H7 (cell line): ENCODE data around the gene BMERB1. TPM values are rescaled to one million over a fixed set of nuclear protein-coding genes. Genes with fewer than 3 reads are reported as not detected.

Experiments used
- DNase-seq: peaks from one replicate; pipeline ENCODE4 v3.0.0; 2012
- H3K27me3 ChIP-seq: 2 replicates; pipeline ENCODE4 v1.6.0; 2011; ENCODE audit warnings: mild to moderate bottlenecking, low read length; ENCODE audit not compliant: control insufficient read depth, insufficient read depth
- H3K36me3 ChIP-seq: replicated peaks from 2 replicates; pipeline ENCODE4 v1.5.1; 2011; ENCODE audit warnings: low read length; ENCODE audit not compliant: control insufficient read depth, insufficient read depth
- H3K4me3 ChIP-seq: 2 replicates; pipeline ENCODE4 v1.5.1; 2011; ENCODE audit warnings: low read depth, mild to moderate bottlenecking, control low read depth, low read length, moderate library complexity; ENCODE audit not compliant: insufficient read depth
- total RNA-seq: library from RNA; depleted of rRNA; stranded (reverse); fragments of >200 nt; shearing (Covaris generic); gene quantifications from 2 replicates; pipeline ENCODE4 v1.2.3, GENCODE V29; 2014

Gene BMERB1
- total RNA-seq, 1 experiment from 2014 or later = 7.8 TPM

- H3K4me3 ChIP-seq = no peak overlapping the region
- H3K27me3 ChIP-seq = no peaks in the 10 kb centered on the region
- H3K36me3 ChIP-seq = no peaks in the 10 kb centered on the region; the same call in 1 of the 2 replicates
- DNase-seq = no peak
These were observed 53.2 kb downstream of the BMERB1 start for GRCh38 chr16:15487336-15488284.

DNA sequence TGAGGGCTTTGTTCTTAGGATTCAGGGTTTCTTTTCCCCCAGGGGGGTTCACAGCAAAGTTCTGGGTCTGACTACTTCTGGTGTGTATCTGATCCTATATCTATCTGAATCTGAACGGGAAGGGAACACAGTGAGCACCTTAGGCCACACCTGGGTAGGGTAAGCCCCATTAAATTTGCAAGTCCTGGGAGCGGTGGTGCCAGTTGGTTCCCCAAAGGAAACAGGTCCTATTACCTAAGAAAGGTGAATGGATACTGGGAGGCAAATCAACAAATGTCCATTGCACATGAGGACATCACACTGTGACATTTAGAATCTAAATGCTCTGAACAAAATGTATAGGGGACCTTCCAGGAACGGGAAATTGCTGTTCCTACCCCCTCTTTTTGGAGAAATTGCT, 54.6 kb downstream of the BMERB1 start:
- H3K27me3 ChIP-seq = no peaks in the 10 kb centered on the region
- no peak for DNase-seq

GRCh38 chr16:15490123-15490711, 55.8 kb downstream of the BMERB1 start:
- Histone ChIP-seq H3K4me3 (no peak overlapping the region), H3K27me3 (no peaks in the 10 kb centered on the region), H3K36me3 (no peaks in the 10 kb centered on the region)
- DNase-seq = no peak

More for the DNA sequence above, 54.6 kb downstream of the BMERB1 start:
- Histone ChIP-seq H3K36me3 (no peaks in the 10 kb centered on the region; the same call in 1 of the 2 replicates), H3K4me3 (no peak overlapping the region)

GRCh38 chr16:15491411-15491810, 57.0 kb downstream of the BMERB1 start:
- H3K27me3 ChIP-seq = no peaks in the 10 kb centered on the region
- no peak for DNase-seq
- H3K36me3 ChIP-seq = no peaks in the 10 kb centered on the region
- no peak overlapping the region for H3K4me3 ChIP-seq

- no peak for DNase-seq
- no peaks in the 10 kb centered on the region for H3K36me3 ChIP-seq
- no peaks in the 10 kb centered on the region for H3K27me3 ChIP-seq
- no peak overlapping the region for H3K4me3 ChIP-seq
These were observed 57.8 kb downstream of the BMERB1 start for GRCh38 chr16:15492091-15492740.

DNA sequence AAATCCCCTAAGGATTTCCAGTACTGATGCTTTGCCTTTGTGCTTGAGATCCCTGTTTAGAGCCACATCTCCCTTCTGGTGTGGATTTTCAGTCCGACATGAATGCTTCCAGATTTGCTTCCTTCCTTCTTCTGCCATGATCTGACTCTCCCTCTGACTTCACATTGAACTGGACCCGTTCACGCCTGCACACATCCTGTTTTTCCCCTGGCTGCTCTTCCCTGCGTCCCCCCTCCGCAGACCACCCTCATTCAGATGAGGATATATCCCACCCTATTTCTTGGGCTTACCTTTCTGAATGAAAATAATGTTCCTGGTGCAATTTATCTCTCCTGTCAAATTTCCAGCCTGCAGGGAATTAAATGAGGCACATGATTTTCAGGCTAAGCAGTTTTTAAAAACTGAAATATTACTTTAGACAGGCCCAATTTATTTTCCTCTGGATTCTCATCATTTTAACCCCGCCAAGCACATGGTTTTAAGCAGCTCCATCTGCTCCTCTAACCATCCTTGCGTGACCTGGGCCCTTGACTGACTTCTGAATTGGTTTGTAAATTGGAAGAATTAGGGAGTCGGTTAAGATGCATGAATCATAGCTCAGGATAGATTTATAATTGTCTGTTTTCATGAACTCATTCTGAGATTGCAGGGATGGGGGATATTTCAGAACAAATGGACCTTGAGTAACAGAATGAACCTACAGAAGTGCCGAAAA, 59.2 kb downstream of the BMERB1 start:
- H3K4me3 ChIP-seq = no peak overlapping the region
- no peaks in the 10 kb centered on the region for H3K36me3 ChIP-seq
- no peak for DNase-seq
- H3K27me3 ChIP-seq = no peaks in the 10 kb centered on the region

GRCh38 chr16:15494236-15494635, 59.8 kb downstream of the BMERB1 start:
- Histone ChIP-seq H3K27me3 (no peaks in the 10 kb centered on the region), H3K4me3 (no peak overlapping the region), H3K36me3 (no peaks in the 10 kb centered on the region)
- DNase-seq = no peak

DNA sequence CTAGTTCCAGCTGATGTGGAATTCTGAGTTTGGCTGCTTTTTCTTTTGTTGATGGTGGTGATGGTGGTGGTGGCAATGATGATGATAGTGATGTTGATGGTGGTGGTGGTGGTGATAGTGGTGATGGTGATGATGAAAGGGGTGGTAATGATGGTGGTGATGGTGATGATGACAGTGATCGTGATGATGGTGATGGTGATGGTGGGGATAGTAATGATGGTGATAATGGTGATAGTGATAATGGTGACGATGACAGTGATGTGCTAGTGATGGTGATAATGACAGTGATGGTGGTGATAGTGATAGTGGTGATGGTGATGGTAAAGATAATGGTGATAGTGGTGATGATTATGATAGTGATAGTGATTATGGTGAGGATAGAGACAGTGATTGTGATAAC, 61.5 kb downstream of the BMERB1 start:
- H3K36me3 ChIP-seq = no peaks in the 10 kb centered on the region
- H3K27me3 ChIP-seq = no peaks in the 10 kb centered on the region
- DNase-seq = no peak
- no peak overlapping the region for H3K4me3 ChIP-seq

- no peak overlapping the region for H3K4me3 ChIP-seq
- no peaks in the 10 kb centered on the region for H3K27me3 ChIP-seq
- no peaks in the 10 kb centered on the region for H3K36me3 ChIP-seq
- peak; percentile 45 for DNase-seq
These were observed 64.2 kb downstream of the BMERB1 start for GRCh38 chr16:15498427-15499175.

DNA sequence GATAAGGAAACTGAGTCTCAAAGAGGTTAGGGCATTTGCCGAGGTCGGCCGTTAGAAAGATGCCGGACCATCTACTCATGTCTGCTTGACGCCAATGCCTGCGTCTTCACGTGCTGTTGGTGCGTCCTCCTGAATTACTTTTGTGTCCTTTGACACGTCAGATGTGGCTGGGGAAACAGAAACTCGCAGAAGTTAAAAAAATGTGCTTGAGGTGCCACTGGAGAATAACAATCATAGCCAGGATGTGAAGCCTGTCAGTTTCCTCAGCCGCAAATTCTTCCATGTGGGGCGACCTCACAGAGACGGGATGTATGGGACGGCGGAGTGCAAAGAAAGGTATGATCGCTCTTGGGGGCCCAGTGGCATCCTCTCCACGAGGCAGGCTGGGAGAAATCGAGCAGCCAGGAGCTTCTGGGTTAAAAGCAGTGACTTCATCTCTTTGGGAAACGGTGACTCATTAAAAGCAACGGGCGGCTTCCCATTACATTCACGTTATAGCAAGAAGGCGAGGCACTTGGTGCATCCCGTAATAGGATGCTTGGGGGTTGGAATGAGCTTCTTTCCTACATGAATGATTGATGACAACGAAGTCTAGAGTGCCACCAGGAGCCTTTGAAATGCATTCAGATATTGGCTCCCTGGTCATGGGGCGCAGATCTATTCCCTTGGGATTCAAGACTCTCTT, 67.8 kb downstream of the BMERB1 start:
- Histone ChIP-seq H3K36me3 (no peaks in the 10 kb centered on the region), H3K27me3 (no peaks in the 10 kb centered on the region), H3K4me3 (no peak overlapping the region)
- DNase-seq = peak; percentile 40

GRCh38 chr16:15506441-15506840, 72.1 kb downstream of the BMERB1 start:
- DNase-seq = no peak
- H3K4me3 ChIP-seq = no peak overlapping the region
- no peaks in the 10 kb centered on the region for H3K36me3 ChIP-seq
- no peaks in the 10 kb centered on the region for H3K27me3 ChIP-seq

- Histone ChIP-seq H3K4me3 (no peak overlapping the region), H3K27me3 (no peaks in the 10 kb centered on the region), H3K36me3 (no peaks in the 10 kb centered on the region)
- DNase-seq = no peak
These were observed 73.0 kb downstream of the BMERB1 start for GRCh38 chr16:15507301-15507958.
